GM19099 (cell line): ENCODE data around the gene TERF2IP.

Experiments
- POLR2A ChIP-seq: IDR thresholded peaks from 3 replicates; pipeline ENCODE4 v1.6.1; 2011; ENCODE audit warnings: low read depth; ENCODE audit not compliant: insufficient read length; ENCODE audit errors: extremely low read depth

TERF2IP gene

DNA sequence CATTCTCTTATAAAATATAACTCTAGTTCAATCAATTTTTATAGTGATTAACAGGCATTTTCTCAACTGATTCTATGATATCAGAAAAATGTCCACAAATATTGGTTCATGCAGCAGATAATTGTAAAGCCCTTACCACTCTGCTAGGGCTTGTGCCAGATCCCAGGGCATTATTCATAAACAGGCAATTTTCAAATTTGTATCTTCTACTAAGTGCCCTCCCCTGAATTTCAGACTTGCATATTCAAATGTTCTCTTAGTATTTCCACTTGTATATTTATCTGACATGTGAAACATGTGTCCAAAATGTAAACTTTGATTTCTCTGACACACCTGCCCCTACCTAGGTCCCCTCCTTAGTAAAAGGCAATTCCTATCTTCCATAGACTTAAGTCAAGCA, 19.9 kb downstream of the TERF2IP start:
- no peak for TF ChIP-seq POLR2A

DNA sequence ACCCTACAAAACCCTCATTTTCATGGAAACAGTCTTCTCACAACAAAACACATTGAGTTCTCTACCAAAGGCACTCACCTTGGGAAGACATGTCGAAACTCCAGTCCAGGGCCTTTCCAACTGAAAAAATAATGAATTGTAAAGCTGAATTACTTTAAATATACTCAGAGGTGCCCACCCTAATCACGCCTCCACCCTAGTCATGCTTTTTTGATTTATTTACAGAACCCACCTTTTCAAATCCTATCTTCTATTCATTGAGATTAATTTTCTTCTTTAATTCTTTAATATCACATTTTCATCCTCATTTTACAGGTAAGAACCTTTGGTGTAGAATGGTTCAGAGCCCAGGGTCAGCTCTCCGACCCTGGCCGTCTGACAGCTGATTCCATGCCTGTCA, 29.3 kb downstream of the TERF2IP start, which contains the start of gene CPHXL2:
Gene CPHXL2 (minus strand): TSS at position 101 of the 400 bp plus-strand sequence. CDS start 10 bp downstream, at position 91.
- no peak for TF ChIP-seq POLR2A

DNA sequence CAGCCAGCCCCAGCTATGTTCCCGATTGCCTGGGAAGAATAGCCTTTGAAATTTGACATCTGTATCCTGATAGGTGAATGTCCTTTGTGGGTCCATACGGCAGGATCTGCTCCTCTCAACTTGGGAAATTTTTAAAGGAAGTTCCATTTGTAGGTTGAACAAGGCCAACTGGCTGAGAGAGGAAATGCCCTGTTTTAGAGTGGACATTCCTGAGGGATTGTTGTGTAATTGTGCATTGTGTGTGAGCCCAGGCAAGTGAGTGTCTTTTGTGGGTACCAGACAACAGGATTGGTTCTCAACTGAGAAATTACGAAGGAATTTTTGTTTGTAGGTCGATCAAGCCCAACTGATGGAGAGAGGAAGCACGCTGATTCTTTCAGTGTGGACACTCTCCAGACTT, 31.8 kb downstream of the TERF2IP start:
- TF ChIP-seq POLR2A, result no peak

DNA sequence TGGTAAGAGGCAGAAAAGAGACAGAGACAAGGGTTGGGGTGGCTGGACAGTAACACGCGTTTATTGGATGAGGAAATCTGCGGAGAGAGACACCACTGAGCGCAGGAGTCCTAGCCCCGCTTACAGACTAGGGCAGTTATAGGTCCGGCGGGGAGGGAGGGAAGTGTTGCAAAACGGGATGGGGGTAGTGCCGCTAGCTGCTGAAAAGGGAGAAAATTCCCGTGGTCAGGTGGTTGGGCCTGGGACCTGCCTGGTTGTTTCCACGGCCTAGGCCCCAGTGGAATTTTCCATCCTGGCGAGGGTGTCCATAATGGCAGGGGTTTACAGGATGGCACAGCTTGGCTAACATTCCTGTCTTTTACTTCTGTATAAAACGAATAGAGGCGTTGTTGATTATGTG, 34.7 kb downstream of the TERF2IP start:
- no peak for TF ChIP-seq POLR2A

DNA sequence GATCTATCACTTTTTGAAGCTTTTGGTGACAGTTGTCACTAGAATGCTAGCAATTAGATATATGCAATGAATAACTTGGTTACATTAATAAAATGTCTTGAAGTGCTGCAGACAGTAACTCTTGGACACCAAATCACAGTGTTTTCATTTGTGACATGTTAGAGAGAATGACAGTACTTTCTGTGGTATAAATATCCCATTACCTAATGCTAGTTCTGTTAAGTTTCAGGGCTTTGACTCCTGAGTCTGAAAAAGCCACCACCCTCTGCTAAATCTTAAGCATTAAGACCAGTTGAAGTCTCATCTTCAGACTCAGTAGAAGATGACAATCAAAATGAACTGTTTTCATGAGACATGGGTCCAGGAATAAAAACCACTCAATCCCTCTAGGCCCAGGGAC, 39.8 kb downstream of the TERF2IP start:
- TF ChIP-seq POLR2A, result no peak

DNA sequence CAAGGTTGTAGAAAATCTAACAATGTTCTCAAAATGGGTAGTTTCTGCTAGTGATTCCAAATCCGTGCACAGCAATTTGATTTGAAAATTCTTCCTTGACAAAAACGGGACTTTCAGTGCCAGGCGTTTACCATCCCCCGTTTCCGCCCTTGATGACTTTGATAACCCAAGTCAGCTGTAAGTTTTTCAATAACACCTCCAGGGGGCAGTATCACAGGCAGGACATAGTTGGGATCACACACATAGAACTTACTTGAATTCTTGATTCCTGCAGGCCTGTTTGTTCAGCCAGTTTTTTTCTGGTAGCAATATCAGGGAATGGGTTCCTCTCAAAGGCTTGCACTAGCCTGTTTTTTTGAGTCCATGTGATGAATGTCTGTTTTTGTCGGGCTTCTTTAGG, 48.1 kb downstream of the TERF2IP start:
- no peak for TF ChIP-seq POLR2A

DNA sequence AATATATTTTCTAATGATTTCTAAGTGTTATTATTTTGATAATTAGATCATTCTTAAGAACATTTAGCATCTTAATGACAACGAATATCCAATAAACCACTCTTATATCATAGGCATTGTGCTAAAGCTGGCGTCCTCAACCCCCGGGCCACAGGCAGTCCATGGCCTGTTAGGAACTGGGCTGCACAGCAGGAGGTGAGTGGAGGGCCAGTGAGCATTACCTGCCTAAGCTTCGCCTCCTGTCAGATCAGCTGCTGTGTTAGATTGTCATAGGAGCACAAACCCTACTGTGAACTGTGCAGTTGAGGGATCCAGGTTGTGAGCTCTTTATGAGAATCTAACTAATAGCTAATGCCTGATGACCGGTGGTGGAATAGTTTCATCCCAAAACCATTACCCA, 50.0 kb downstream of the TERF2IP start:
- no peak for TF ChIP-seq POLR2A

DNA sequence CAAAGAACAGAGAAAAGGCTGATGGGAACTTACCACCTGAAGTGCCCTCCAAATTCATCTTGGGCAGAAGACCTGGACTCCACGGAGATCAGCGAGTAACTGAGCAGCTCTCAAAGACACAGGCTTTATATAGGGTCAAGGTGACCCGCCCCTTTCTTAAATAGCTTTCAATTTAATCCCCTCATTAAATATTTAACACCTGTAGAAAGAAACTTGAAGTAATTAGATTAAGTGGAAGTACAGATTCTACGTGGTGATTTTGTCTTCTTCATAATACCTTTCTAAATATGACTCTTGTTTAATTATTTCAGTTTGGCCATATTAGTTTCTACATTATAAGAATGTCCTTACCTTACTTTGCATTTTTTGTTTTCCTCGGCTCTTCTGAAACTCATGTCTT, 53.8 kb downstream of the TERF2IP start, which contains the start of gene DUXB:
Gene DUXB (minus strand): TSS at position 101 of the 400 bp plus-strand sequence. CDS start 43 bp downstream, at position 58.
- TF ChIP-seq POLR2A, result no peak

DNA sequence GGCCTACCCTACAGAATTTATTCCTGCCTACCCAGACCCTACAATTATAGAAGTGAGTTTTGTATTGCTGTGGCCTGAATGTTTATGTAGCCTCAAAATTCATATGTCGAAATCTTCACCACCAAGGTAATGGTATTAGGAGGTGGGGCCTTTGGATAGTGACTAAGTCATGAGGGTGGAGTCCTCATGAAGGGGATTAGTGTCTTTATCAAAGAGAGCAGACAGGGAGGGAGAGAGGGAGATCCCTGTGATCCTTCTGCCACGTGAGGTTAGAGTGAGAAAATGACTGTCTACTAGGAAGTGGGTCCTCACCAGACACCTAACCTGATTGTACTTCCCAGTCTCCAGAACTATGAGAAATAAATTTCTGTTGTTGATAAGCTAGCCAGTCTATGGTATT, 54.7 kb downstream of the TERF2IP start:
- no peak for TF ChIP-seq POLR2A

DNA sequence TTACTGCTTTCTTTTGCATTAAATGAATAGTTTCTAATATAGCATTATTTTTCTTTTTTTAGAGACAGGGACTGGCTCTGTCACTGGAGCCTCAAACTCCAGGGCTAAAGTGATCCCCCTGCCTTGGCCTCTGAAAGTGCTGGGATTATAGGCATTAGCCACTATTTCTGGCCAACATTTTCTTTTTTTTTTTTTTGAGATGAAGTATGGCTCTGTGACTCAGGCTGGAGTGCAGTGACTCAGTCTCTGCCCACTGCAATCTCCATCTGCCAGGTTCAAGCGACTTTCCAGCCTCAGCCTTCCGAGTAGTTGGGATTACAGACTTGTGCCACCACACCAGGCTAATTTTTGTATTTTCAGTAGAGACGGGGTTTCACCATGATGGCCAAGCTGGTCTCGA, 55.7 kb downstream of the TERF2IP start:
- no peak for TF ChIP-seq POLR2A
